Nephron (organoid): ENCODE results near the gene TLCD1.

ENCODE experiments used
- H3K27ac Mint-ChIP-seq, 3 experiments: 2 replicates each; pipeline ENCODE4 v1.8.0; 2020; ENCODE audit warnings: mixed read lengths in 3 of 3, mild to moderate bottlenecking in 2 of 3, moderate library complexity in 1 of 3
- H3K27me3 Mint-ChIP-seq: 2 replicates; pipeline ENCODE4 v1.8.0; 2021; ENCODE audit warnings: low read depth, mild to moderate bottlenecking, moderate library complexity, mixed read lengths
- H3K36me3 Mint-ChIP-seq: 2 replicates; pipeline ENCODE4 v1.8.0; 2020; ENCODE audit warnings: low read depth, mixed read lengths
- H3K4me1 Mint-ChIP-seq: 2 replicates; pipeline ENCODE4 v1.8.0; 2020; ENCODE audit warnings: mixed read lengths
- H3K4me3 Mint-ChIP-seq, 3 experiments: 2 replicates each; pipeline ENCODE4 v1.8.0; 2020; ENCODE audit warnings: mild to moderate bottlenecking in 3 of 3, mixed read lengths in 3 of 3, moderate library complexity in 2 of 3
- H3K9me3 Mint-ChIP-seq: 2 replicates; pipeline ENCODE4 v1.8.0; 2020; ENCODE audit warnings: mixed read lengths
- TF ChIP-seq, protein P1 (sequence below), 3 experiments: fragments of 200-600 bp; sonication (generic); IDR thresholded peaks; one replicate each; pipeline ENCODE4 v1.5.0; 2021; ENCODE audit warnings: antibody characterized with exemption in 3 of 3; ENCODE audit not compliant: unreplicated experiment in 3 of 3

The TLCD1 gene

GRCh38 chr17:28689011-28689410, 37.0 kb downstream of the TLCD1 start:
- H3K27me3 Mint-ChIP-seq, result no peaks in the 10 kb centered on the region

GRCh38 chr17:28688481-28688880, 37.6 kb downstream of the TLCD1 start:
- H3K9me3 Mint-ChIP-seq, result no peaks in the 10 kb centered on the region
- H3K4me3 Mint-ChIP-seq, result no peak overlapping the region
- H3K27me3 Mint-ChIP-seq, result no peaks in the 10 kb centered on the region
- peaks cover 77% of the 10 kb centered on the region for H3K36me3 Mint-ChIP-seq
- no peaks in the 10 kb centered on the region for H3K4me1 Mint-ChIP-seq
- no peak overlapping the region for H3K27ac Mint-ChIP-seq
- TF ChIP-seq, protein P1, sequence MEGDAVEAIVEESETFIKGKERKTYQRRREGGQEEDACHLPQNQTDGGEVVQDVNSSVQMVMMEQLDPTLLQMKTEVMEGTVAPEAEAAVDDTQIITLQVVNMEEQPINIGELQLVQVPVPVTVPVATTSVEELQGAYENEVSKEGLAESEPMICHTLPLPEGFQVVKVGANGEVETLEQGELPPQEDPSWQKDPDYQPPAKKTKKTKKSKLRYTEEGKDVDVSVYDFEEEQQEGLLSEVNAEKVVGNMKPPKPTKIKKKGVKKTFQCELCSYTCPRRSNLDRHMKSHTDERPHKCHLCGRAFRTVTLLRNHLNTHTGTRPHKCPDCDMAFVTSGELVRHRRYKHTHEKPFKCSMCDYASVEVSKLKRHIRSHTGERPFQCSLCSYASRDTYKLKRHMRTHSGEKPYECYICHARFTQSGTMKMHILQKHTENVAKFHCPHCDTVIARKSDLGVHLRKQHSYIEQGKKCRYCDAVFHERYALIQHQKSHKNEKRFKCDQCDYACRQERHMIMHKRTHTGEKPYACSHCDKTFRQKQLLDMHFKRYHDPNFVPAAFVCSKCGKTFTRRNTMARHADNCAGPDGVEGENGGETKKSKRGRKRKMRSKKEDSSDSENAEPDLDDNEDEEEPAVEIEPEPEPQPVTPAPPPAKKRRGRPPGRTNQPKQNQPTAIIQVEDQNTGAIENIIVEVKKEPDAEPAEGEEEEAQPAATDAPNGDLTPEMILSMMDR (IDR thresholded peaks at IDR 0.05; ENCODE audit: unreplicated experiment in 3 of 3), result no peak

More at GRCh38 chr17:28689011-28689410, 37.0 kb downstream of the TLCD1 start:
- no peaks in the 10 kb centered on the region for H3K4me1 Mint-ChIP-seq
- no peak overlapping the region for H3K4me3 Mint-ChIP-seq
- H3K27ac Mint-ChIP-seq, result no peak overlapping the region
- H3K9me3 Mint-ChIP-seq, result no peaks in the 10 kb centered on the region
- TF ChIP-seq, protein P1 (IDR thresholded peaks at IDR 0.05; ENCODE audit: unreplicated experiment in 3 of 3), result no peak
- peaks cover 79% of the 10 kb centered on the region for H3K36me3 Mint-ChIP-seq

GRCh38 chr17:28686296-28686695, 39.7 kb downstream of the TLCD1 start:
- Mint-ChIP-seq H3K36me3 (peaks cover 88% of the 10 kb centered on the region), H3K27me3 (no peaks in the 10 kb centered on the region), H3K4me3 (no peak overlapping the region), H3K27ac (no peak overlapping the region), H3K9me3 (no peaks in the 10 kb centered on the region), H3K4me1 (no peaks in the 10 kb centered on the region)
- TF ChIP-seq, protein P1 (IDR thresholded peaks at IDR 0.05; ENCODE audit: unreplicated experiment in 3 of 3), result no peak

- Mint-ChIP-seq H3K9me3 (no peaks in the 10 kb centered on the region), H3K36me3 (peaks cover 85% of the 10 kb centered on the region), H3K27me3 (no peaks in the 10 kb centered on the region), H3K27ac (no peak overlapping the region), H3K4me3 (no peak overlapping the region), H3K4me1 (no peaks in the 10 kb centered on the region)
- TF ChIP-seq, protein P1 (IDR thresholded peaks at IDR 0.05; ENCODE audit: unreplicated experiment in 3 of 3), result no peak
Observed at GRCh38 chr17:28685366-28685765, 40.7 kb downstream of the TLCD1 start.

- H3K4me1 Mint-ChIP-seq, result no peaks in the 10 kb centered on the region
- TF ChIP-seq, protein P1 (IDR thresholded peaks at IDR 0.05; ENCODE audit: unreplicated experiment in 3 of 3), result peak; percentile 14 to 30 (median 17)
- H3K27ac Mint-ChIP-seq, result no peak overlapping the region
- H3K27me3 Mint-ChIP-seq, result no peaks in the 10 kb centered on the region
- peaks cover 81% of the 10 kb centered on the region for H3K36me3 Mint-ChIP-seq
- no peaks in the 10 kb centered on the region for H3K9me3 Mint-ChIP-seq
- no peak overlapping the region for H3K4me3 Mint-ChIP-seq
Observed at GRCh38 chr17:28684963-28685362, 41.1 kb downstream of the TLCD1 start.

DNA sequence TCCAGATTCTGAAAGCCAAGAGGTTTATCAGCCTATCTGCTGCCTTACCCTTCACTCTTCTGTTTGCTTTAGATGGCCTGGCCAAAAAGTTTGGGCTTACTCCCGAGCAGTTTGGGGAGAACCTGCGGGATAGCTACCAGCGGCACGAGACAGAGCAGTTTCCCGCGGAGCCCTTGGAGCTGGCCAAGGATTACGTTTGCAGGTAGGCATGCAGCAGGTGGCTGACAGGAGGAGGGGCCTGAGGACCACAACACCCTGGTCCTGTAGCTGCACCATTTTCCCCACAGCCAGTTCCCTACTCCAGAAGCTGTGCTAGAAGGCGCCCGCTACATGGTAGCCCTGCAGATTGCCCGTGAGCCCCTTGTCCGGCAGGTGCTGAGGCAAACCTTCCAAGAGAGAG, 43.4 kb downstream of the TLCD1 start:
- Mint-ChIP-seq H3K36me3 (peaks cover 70% of the 10 kb centered on the region), H3K27ac (no peak overlapping the region), H3K4me3 (no peak overlapping the region), H3K4me1 (no peaks in the 10 kb centered on the region), H3K27me3 (no peaks in the 10 kb centered on the region), H3K9me3 (no peaks in the 10 kb centered on the region)
- TF ChIP-seq, protein P1 (IDR thresholded peaks at IDR 0.05; ENCODE audit: unreplicated experiment in 3 of 3), result no peak
